Neural cell (in vitro differentiated cells): ENCODE measurements around the gene SFTPD.

Experiments
- CTCF ChIP-seq: fragments of 450-650 bp; IDR thresholded peaks from 2 replicates; pipeline ENCODE4 v1.5.1; 2014; ENCODE audit warnings: antibody characterized with exemption, mild to moderate bottlenecking, moderate library complexity; ENCODE audit not compliant: poor library complexity, severe bottlenecking
- EP300 ChIP-seq: fragments of 450-650 bp; conservative IDR thresholded peaks from 2 replicates; pipeline ENCODE4 v1.6.1; 2014; ENCODE audit warnings: antibody characterized with exemption, mild to moderate bottlenecking, moderate library complexity; ENCODE audit not compliant: poor library complexity, severe bottlenecking
- EZH2 ChIP-seq: fragments of 200-600, 300-800 bp; shearing (Covaris generic), sonication (generic); IDR thresholded peaks from 2 replicates; pipeline ENCODE4 v1.6.1; 2014; ENCODE audit warnings: antibody characterized with exemption, low read length, borderline replicate concordance, mild to moderate bottlenecking; ENCODE audit not compliant: insufficient read depth, poor library complexity, severe bottlenecking
- MXI1 ChIP-seq: fragments of 450-650 bp; conservative IDR thresholded peaks from 2 replicates; pipeline ENCODE4 v1.6.1; 2014; ENCODE audit warnings: antibody characterized with exemption, mild to moderate bottlenecking; ENCODE audit not compliant: poor library complexity, severe bottlenecking
- POLR2AphosphoS5 ChIP-seq: IDR thresholded peaks from 2 replicates; pipeline ENCODE4 v1.6.1; 2012
- RAD21 ChIP-seq: fragments of 450-650 bp; conservative IDR thresholded peaks from 2 replicates; pipeline ENCODE4 v1.6.1; 2014; ENCODE audit warnings: antibody characterized with exemption, mild to moderate bottlenecking, moderate library complexity
- REST ChIP-seq: IDR thresholded peaks from 2 replicates; pipeline ENCODE4 v1.6.1; 2012; ENCODE audit warnings: borderline replicate concordance
- SMC3 ChIP-seq: fragments of 450-650 bp; conservative IDR thresholded peaks from 2 replicates; pipeline ENCODE4 v1.6.1; 2014; ENCODE audit warnings: antibody characterized with exemption, mild to moderate bottlenecking, moderate library complexity; ENCODE audit not compliant: poor library complexity
- TAF1 ChIP-seq: IDR thresholded peaks from 2 replicates; pipeline ENCODE4 v1.6.1; 2012; ENCODE audit warnings: low read depth

- TF ChIP-seq CTCF, result no peak
- TF ChIP-seq POLR2AphosphoS5, result no peak
- no peak for TF ChIP-seq EP300
- no peak for TF ChIP-seq EZH2
- TF ChIP-seq MXI1, result no peak
- TF ChIP-seq REST, result no peak
- TF ChIP-seq TAF1, result no peak
- TF ChIP-seq RAD21, result no peak
- TF ChIP-seq SMC3, result no peak
Measured at GRCh38 chr10:79940431-79940830, 8.5 kb downstream of the SFTPD start.
